Measurements from ENCODE around the gene WDR38. TPM values are rescaled to one million over a fixed set of nuclear protein-coding genes. Genes with fewer than 3 reads are reported as not detected.

WDR38 gene, protein sequence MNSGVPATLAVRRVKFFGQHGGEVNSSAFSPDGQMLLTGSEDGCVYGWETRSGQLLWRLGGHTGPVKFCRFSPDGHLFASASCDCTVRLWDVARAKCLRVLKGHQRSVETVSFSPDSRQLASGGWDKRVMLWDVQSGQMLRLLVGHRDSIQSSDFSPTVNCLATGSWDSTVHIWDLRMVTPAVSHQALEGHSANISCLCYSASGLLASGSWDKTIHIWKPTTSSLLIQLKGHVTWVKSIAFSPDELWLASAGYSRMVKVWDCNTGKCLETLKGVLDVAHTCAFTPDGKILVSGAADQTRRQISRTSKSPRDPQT
- not detected in 2 replicates for total RNA-seq

GRCh38 chr9:124852829-124853531, at the start of gene WDR38:
TSS of gene WDR38 (plus strand) at chr9:124853460. CDS start at chr9:124853532, 72 bp downstream.

DNA sequence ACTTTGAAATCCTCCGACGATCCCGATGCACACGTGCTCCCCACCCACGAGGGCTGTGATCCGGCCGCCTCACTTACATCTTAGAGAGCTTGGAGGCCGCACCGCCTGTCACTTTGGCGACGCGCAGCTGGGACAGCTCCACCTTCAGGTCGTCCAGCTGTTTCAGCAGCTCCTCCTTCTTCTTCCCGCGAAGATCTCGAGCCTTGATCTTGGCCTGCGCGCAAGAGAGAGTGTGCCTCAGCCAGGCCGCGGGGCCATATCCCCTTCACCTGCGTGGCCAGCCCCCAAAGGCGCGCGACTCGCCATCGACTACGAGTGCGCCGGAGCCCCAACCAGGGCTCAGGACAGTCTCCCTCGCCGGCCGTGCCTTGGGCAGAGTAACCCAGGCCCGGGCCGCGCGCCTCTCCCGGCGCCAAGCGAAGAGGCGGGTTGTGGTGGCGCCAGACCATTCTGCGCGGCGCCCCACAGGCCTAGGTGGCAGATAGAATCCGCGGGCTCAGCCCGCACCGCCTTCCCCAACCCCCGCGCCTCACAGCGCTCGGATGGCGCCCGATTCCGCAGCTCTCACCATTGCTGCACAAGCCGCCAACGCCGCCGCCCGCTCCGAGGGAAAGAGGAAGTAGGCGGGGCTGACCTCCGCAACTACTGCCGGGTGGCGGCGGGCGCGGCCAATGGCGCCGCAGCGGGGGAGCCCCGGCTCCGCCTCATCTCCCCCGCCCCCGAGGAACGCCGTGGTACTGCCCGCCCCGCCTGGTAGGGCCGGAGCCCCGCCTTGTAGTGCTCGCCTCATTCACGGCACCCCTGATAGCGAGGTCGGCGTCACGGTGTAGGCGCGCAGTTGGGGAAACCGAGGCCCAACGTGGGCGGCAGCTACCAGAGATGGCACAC, 8.3 kb downstream of the WDR38 start, which contains the start of the genes ARPC5L and RPL35:
Gene ARPC5L (plus strand): TSS at position 789 of the 888 bp plus-strand sequence. CDS start 7,161 bp downstream, outside the sequence.
Gene RPL35 (minus strand): TSS at position 616 of the 888 bp plus-strand sequence. CDS start 45 bp downstream, at position 571.

Small RNAs within 50 kb of the gene (small RNA-seq; reads per million reads assigned to genes)
- gene RNU4-82P, result not detected

Other genes with a start within 250 kb of the WDR38 start
- gene NR6A1, start 82.1 kb upstream of the WDR38 start, total RNA-seq, result 0.26 and 0.76 TPM in 2 replicates
- gene OLFML2A, start 76.3 kb upstream of the WDR38 start, total RNA-seq, result 0.39 and 3.2 TPM in 2 replicates
- gene RPL35, start 8.5 kb downstream of the WDR38 start, total RNA-seq, result 1,442 and 1,760 TPM in 2 replicates
- 12.8 and 15.2 TPM in 2 replicates for gene ARPC5L, start 8.7 kb downstream of the WDR38 start, total RNA-seq
- gene GOLGA1, start 87.6 kb downstream of the WDR38 start, total RNA-seq, result 14.0 and 14.7 TPM in 2 replicates

Data from articular chondrocyte of knee joint (primary cell).